ENCODE measurements around the gene CHI3L1. TPM values are rescaled to one million over a fixed set of nuclear protein-coding genes. Genes with fewer than 3 reads are reported as not detected.

Gene CHI3L1
- total RNA-seq, 2 experiments from 2014 or later = 0.24 to 0.44 TPM

DNA sequence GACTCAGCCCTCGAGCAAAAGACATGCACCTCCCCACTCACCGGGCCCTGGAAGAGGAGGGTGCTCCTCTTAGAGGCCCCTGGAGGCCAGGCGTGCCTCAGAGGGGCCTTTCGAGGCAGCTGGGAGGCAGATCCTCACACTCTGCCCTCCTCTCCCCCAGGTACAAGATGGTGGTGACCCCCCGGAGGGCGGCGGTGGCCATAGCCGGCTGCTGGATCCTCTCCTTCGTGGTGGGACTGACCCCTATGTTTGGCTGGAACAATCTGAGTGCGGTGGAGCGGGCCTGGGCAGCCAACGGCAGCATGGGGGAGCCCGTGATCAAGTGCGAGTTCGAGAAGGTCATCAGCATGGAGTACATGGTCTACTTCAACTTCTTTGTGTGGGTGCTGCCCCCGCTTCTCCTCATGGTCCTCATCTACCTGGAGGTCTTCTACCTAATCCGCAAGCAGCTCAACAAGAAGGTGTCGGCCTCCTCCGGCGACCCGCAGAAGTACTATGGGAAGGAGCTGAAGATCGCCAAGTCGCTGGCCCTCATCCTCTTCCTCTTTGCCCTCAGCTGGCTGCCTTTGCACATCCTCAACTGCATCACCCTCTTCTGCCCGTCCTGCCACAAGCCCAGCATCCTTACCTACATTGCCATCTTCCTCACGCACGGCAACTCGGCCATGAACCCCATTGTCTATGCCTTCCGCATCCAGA, 21.3 kb downstream of the CHI3L1 start:
- CTCF ChIA-PET = interaction anchor here (2.1 kb wide), 1 partner anchor 126 kb away, joined by 5 read pairs; no protein-coding TSS in a partner anchor
- Mint-ChIP-seq H3K27ac (no peak overlapping the region), H3K36me3 (ENCODE audit: low read depth) (no peaks in the 10 kb centered on the region), H3K9me3 (no peaks in the 10 kb centered on the region), H3K4me1 (ENCODE audit: low read depth) (no peaks in the 10 kb centered on the region), H3K4me3 (no peak overlapping the region), H3K27me3 (ENCODE audit: low read depth) (peaks cover 5% of the 10 kb centered on the region)
- intact Hi-C loops (cut with micrococcal nuclease) = no loop called here
- DNase-seq = no peak

DNA sequence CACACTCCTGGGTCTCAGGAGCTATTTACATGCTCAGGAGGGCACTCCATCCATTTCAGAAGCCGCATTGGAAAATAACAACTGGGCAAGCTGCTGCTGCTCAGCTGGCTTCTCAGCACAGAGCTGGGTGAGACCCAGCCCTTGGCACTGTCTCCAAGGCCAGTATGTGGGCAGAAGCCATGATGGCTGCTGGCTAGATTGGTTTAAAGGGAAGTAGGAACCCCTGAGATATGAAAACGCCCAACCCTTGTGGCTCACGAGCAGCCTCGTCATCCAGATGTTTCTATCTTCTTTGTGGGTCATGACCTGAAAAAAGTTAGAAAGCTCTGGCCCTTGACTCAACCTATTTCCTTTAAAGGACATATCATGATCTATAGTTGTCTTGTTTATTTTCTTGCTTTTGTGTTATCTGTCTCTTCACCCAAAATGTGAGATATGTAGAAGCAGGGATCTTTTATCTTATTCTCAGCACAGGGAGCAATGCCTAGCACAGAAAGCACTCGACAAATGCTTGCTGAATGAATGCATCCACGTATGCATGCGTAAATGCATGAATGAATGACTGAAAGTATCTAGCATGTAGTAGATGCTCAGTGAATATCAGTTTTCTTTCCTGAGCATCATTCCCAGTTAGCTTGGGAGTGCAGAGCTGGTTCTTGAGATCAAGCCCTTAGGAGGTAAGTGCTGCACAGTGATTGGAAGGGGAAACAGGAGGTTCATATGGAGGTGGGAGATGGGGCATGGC, 22.4 kb downstream of the CHI3L1 start:
- DNase-seq = no peak
- no peak overlapping the region for H3K4me3 Mint-ChIP-seq
- no peaks in the 10 kb centered on the region for H3K36me3 Mint-ChIP-seq (ENCODE audit: low read depth)
- intact Hi-C loops (cut with micrococcal nuclease) = no loop called here
- H3K4me1 Mint-ChIP-seq (ENCODE audit: low read depth) = no peaks in the 10 kb centered on the region
- CTCF ChIA-PET = interaction anchor here (1.5 kb wide), 1 partner anchor 124 kb away, joined by 4 read pairs; no protein-coding TSS in a partner anchor
- H3K27me3 Mint-ChIP-seq (ENCODE audit: low read depth) = peaks cover 5% of the 10 kb centered on the region
- H3K27ac Mint-ChIP-seq = no peak overlapping the region
- no peaks in the 10 kb centered on the region for H3K9me3 Mint-ChIP-seq

DNA sequence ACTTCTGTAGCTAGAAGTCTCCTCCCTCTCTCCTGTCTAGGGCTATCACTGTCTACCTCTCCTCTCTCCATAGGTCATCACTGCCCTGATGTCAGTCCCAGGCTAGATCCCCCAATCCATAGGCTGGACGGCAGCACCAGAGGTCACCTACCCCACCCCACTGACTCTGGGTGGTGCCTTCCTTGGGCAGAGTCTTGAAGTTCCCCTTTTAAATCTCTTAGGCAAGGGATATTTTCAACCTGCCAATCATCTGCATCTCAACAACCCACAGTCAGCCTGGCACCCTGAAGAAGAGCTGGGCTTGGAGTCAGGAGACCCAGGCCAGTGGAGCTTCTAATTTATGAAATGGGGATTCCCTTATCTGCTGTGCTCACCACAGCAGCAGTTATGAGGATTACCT, 24.1 kb downstream of the CHI3L1 start:
- no peak for DNase-seq
- CTCF ChIA-PET = interaction anchor here (0.7 to 1.2 kb wide), 2 partner anchors 10 to 11 kb away, joined by 3 to 4 read pairs; no protein-coding TSS in a partner anchor
- no peaks in the 10 kb centered on the region for H3K4me1 Mint-ChIP-seq (ENCODE audit: low read depth)
- no peak overlapping the region for H3K4me3 Mint-ChIP-seq
- no peaks in the 10 kb centered on the region for H3K36me3 Mint-ChIP-seq (ENCODE audit: low read depth)
- H3K9me3 Mint-ChIP-seq = peaks cover 2% of the 10 kb centered on the region
- intact Hi-C loops (cut with micrococcal nuclease) = no loop called here
- H3K27me3 Mint-ChIP-seq (ENCODE audit: low read depth) = peaks cover 5% of the 10 kb centered on the region
- H3K27ac Mint-ChIP-seq = no peak overlapping the region

- intact Hi-C loops (cut with micrococcal nuclease) = no loop called here
- Mint-ChIP-seq H3K36me3 (ENCODE audit: low read depth) (no peaks in the 10 kb centered on the region), H3K27me3 (ENCODE audit: low read depth) (peaks cover 5% of the 10 kb centered on the region), H3K4me3 (no peak overlapping the region), H3K9me3 (peaks cover 2% of the 10 kb centered on the region), H3K27ac (no peak overlapping the region), H3K4me1 (ENCODE audit: low read depth) (no peaks in the 10 kb centered on the region)
- DNase-seq = no peak
- CTCF ChIA-PET = interaction anchor here (0.7 to 1.2 kb wide), 3 partner anchors 11 to 38 kb away, joined by 3 to 4 read pairs (median 3); no protein-coding TSS in a partner anchor
These were observed 24.8 kb downstream of the CHI3L1 start for GRCh38 chr1:203161703-203162102.

DNA sequence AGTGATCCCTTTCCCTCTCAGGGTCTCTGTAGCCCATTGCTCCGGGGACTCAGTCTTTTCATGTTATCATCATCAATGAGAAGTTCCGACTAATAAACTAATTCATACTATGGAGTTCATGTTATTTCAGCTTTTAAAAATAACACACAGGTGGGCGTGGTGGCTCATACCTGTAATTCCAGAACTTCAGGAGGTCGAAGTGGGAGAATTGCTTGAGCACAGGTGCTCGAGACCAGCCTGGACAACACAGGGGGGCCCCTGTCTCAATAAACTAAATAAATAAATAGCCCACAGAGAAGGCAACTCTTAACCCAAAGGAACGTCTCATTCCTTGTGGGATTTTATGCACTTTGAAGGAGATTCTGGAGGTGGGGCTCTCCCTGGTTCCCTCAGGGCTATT, 25.3 kb downstream of the CHI3L1 start:
- H3K27me3 Mint-ChIP-seq (ENCODE audit: low read depth) = peaks cover 5% of the 10 kb centered on the region
- no peak overlapping the region for H3K27ac Mint-ChIP-seq

GRCh38 chr1:203159844-203160243, 26.7 kb downstream of the CHI3L1 start:
- H3K4me1 Mint-ChIP-seq (ENCODE audit: low read depth) = no peaks in the 10 kb centered on the region
- H3K9me3 Mint-ChIP-seq = peaks cover 2% of the 10 kb centered on the region
- H3K27ac Mint-ChIP-seq = no peak overlapping the region
- no peaks in the 10 kb centered on the region for H3K36me3 Mint-ChIP-seq (ENCODE audit: low read depth)
- no peak overlapping the region for H3K4me3 Mint-ChIP-seq
- CTCF ChIA-PET = no interaction called here
- peaks cover 5% of the 10 kb centered on the region for H3K27me3 Mint-ChIP-seq (ENCODE audit: low read depth)
- no peak for DNase-seq
- intact Hi-C loops (cut with micrococcal nuclease) = no loop called here

More for the DNA sequence above, 25.3 kb downstream of the CHI3L1 start:
- no peak for DNase-seq
- H3K36me3 Mint-ChIP-seq (ENCODE audit: low read depth) = no peaks in the 10 kb centered on the region
- intact Hi-C loops (cut with micrococcal nuclease) = no loop called here
- CTCF ChIA-PET = interaction anchor here (0.7 to 1.2 kb wide), 2 partner anchors 12 to 38 kb away, joined by 3 read pairs; no protein-coding TSS in a partner anchor
- no peak overlapping the region for H3K4me3 Mint-ChIP-seq
- no peaks in the 10 kb centered on the region for H3K4me1 Mint-ChIP-seq (ENCODE audit: low read depth)
- H3K9me3 Mint-ChIP-seq = peaks cover 2% of the 10 kb centered on the region

DNA sequence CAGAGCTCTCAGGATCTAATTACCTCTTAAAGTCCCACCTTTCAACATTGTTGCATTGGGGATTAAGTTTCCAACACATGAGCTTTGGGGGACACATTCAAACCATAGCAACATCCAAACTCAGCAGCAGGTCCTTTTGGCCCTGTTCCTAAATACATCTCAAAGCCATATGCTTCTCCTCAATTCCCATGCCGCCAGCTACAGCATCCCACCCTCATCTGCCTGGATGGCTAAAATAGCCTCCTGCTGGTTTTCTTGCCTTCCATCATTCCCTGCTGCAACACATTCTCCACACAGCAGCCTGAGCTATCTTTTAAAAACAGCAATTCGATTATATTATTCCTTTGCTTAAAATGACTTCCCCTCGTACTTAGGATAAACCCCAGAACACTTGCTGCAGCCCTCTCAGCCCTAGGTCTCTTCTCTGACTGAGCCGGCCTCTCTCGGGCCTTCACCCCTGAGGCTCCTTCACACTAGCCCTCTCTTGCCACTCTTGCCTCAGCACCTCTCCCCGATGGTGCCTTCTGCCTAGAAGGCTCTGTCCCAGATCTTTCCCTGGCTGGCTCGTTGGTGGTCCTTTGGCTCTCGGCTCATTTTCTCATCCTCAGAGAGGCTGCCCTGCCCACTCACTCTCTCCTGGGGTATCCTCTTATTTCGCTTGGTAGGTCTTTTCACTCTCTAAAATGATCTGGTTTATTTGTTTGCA, 27.4 kb downstream of the CHI3L1 start:
- H3K36me3 Mint-ChIP-seq (ENCODE audit: low read depth) = no peaks in the 10 kb centered on the region
- H3K4me3 Mint-ChIP-seq = no peak overlapping the region
- CTCF ChIA-PET = interaction anchor here (0.8 kb wide), 1 partner anchor 13 kb away, joined by 4 read pairs; no protein-coding TSS in a partner anchor
- no peak for DNase-seq
- H3K4me1 Mint-ChIP-seq (ENCODE audit: low read depth) = no peaks in the 10 kb centered on the region
- intact Hi-C loops (cut with micrococcal nuclease) = no loop called here
- H3K9me3 Mint-ChIP-seq = peaks cover 2% of the 10 kb centered on the region
- H3K27me3 Mint-ChIP-seq (ENCODE audit: low read depth) = peaks cover 5% of the 10 kb centered on the region
- H3K27ac Mint-ChIP-seq = no peak overlapping the region

GRCh38 chr1:203158423-203158822, 28.1 kb downstream of the CHI3L1 start:
- Mint-ChIP-seq H3K27ac (no peak overlapping the region), H3K4me3 (no peak overlapping the region), H3K9me3 (peaks cover 2% of the 10 kb centered on the region), H3K4me1 (ENCODE audit: low read depth) (no peaks in the 10 kb centered on the region), H3K27me3 (ENCODE audit: low read depth) (peaks cover 5% of the 10 kb centered on the region), H3K36me3 (ENCODE audit: low read depth) (no peaks in the 10 kb centered on the region)
- CTCF ChIA-PET = interaction anchor here (0.6 to 0.8 kb wide), 2 partner anchors 14 to 205 kb away, joined by 4 to 5 read pairs; no protein-coding TSS in a partner anchor
- no peak for DNase-seq
- intact Hi-C loops (cut with micrococcal nuclease) = no loop called here

GRCh38 chr1:203156280-203156679, 30.2 kb downstream of the CHI3L1 start:
- no peaks in the 10 kb centered on the region for H3K4me1 Mint-ChIP-seq (ENCODE audit: low read depth)
- H3K9me3 Mint-ChIP-seq = peaks cover 2% of the 10 kb centered on the region
- H3K27ac Mint-ChIP-seq = no peak overlapping the region
- H3K27me3 Mint-ChIP-seq (ENCODE audit: low read depth) = no peaks in the 10 kb centered on the region
- CTCF ChIA-PET = no interaction called here
- DNase-seq = no peak
- H3K4me3 Mint-ChIP-seq = no peak overlapping the region
- no peaks in the 10 kb centered on the region for H3K36me3 Mint-ChIP-seq (ENCODE audit: low read depth)
- intact Hi-C loops (cut with micrococcal nuclease) = no loop called here

DNA sequence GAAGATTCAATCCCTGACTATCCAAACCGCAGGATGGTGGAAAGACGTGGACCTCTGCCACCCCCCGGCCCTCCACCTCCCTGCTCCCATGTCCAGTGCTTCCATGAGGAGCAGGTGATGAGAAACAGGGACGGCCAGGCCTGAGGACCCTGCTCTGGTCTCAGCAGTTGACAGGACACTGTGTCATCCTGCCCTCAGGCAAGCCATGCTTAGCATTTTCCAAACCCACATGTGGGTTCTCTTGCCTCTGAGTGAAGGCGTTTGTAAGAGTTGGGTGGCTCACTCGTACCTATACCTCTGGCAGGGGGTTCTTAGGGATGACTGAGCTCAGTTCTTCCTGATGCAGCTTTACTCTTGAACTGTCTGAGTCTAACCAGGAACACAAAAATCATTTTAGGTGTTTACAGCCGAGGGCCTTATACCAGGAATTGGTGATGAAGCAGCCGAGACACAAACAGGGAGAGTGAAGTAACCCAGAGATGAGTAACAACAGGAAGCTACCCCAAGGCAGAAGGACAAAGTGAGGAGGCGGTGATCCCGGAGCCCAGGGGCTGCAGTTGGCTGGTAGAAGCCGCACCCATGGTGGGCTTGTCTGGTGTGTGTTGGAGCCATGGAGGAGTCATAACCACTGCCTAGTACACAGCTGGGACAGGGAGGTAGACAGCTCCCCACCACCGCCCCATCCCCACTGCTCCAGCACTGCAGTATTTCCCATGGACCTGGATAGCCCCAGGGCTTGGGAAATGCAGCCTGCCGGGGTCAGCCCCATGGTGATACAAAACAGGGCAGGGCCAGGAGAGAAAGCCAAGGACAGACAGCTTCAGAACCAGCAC, 32.3 kb downstream of the CHI3L1 start:
- CTCF ChIA-PET = interaction anchor here (1.3 kb wide), 1 partner anchor 19 kb away, joined by 5 read pairs; no protein-coding TSS in a partner anchor
- Mint-ChIP-seq H3K9me3 (peaks cover 2% of the 10 kb centered on the region), H3K27ac (no peak overlapping the region), H3K4me1 (ENCODE audit: low read depth) (no peaks in the 10 kb centered on the region), H3K4me3 (no peak overlapping the region), H3K36me3 (ENCODE audit: low read depth) (no peaks in the 10 kb centered on the region), H3K27me3 (ENCODE audit: low read depth) (no peaks in the 10 kb centered on the region)
- no peak for DNase-seq
- intact Hi-C loops (cut with micrococcal nuclease) = no loop called here

DNA sequence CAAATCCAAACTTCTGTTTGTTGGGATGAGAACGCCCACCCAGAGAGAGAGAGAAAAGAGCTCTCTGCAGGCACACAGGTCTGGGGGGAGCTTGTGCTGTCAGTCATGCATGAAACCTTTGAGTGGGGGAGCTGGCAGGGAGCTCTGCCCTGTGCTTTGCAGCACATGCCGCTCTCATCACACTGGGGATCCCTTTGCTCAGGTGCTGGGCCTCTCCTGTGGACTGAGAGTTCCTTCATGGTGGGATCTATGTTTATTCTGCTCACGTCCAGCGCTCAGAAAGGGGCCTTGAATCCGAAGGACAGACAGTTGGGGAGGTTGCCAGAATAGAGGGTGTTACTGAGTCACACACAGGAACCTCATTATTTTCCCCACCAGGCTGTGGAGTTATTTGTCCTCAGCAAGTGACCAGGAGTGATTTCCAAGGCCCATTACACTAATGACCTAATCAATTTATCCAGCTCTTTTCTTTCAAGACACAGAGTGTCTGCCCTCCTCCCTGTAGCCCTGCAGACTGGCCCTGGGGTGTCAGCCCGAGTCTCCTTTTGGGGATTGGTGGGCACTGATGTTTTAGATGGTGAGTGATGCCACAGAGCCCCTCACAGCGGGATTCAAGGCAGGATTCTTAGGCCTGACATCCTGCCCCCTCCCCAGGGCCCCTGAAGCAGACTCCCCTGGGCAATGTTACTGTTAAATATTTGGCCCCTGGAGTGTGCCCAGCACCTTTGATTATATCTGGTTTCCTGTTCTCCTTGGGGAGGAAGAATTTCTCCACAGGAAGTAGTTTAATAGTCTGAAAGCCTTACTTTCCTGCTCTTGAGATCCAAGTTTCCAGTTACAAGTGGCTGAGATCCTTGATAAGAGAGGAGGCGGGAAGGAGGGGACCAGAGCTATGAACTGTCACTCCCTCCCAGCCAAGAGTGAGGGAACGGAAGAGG, 33.2 kb downstream of the CHI3L1 start:
- intact Hi-C loops (cut with micrococcal nuclease) = no loop called here
- H3K9me3 Mint-ChIP-seq = peaks cover 1% of the 10 kb centered on the region
- DNase-seq = no peak
- H3K27ac Mint-ChIP-seq = no peak overlapping the region
- H3K36me3 Mint-ChIP-seq (ENCODE audit: low read depth) = no peaks in the 10 kb centered on the region
- CTCF ChIA-PET = interaction anchor here (1.3 kb wide), 1 partner anchor 19 kb away, joined by 5 read pairs; no protein-coding TSS in a partner anchor
- H3K4me1 Mint-ChIP-seq (ENCODE audit: low read depth) = no peaks in the 10 kb centered on the region
- no peaks in the 10 kb centered on the region for H3K27me3 Mint-ChIP-seq (ENCODE audit: low read depth)
- no peak overlapping the region for H3K4me3 Mint-ChIP-seq

Data from activated naive CD4-positive, alpha-beta T cell treated with anti-CD3 and anti-CD28 coated beads for 36 hours (primary cell).